HG03064 (cell line): Measurements from ENCODE around the gene SPP1.
"Not testable (repeated sequence)": the region's sequence is repeated elsewhere in the genome, so short reads cannot be mapped to it uniquely, and the experiment has no call there.

ENCODE experiments used
- ATAC-seq: cut with Tn5 transposase; IDR thresholded peaks from one replicate; pipeline ENCODE4 v1.9.1; 2021; ENCODE audit warnings: low read depth; ENCODE audit not compliant: unreplicated experiment

The SPP1 gene

GRCh38 chr4:87985097-87985886 is 9.8 kb downstream of the SPP1 start:
- ATAC-seq = peak; percentile 67

DNA sequence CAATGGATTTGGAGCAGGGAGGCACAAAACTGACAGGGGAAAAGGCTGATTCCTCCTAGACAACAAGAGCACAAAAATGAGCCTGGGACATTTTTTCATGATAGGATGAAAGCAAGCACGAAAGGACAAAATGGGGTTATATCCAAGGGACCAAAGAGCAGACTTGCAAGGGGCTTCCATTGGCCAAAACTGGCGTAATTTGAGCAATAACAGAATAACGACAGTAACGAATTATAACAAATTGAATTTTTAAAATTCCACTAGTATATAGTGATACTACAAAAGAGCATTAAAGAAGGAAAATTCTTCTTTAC is 10.3 kb downstream of the SPP1 start:
- ATAC-seq = no peak

DNA sequence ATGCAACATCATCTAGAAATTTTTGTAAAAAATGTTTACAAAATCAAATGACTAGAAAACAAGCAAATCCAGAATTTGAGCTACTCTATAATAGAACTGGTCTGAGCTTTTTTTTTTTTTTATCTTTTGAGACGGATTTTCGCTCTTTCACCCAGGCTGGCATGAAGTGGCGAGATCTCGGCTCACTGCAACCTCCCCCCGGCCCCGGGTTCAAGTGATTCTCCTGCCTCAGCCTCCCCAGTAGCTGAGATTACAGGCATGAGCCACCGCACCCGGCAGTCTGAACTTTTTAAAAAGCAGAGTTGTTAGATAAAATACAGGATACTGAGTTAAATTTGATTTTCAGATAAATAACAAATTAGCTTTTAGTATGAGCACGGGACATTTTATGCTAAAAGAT is 11.0 kb downstream of the SPP1 start:
- ATAC-seq = no peak

DNA sequence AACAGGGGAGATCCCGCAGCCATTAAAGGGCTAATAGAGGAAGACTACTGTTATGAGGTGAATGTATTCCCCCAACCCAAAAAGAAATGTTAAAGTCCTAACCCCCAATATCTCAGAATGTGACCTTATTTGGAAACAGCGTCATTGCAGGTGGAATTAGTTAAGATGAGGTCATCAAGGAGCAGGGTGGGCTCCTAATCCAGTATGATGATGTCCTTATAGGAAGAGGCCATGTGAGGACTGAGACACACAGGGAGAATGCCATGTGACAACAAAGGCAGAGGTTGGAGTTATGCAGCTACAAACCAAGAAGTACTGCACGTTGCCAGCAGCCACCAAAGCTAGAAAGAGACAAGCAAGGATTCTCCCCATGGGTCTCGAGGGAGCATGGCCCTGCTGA is 14.3 kb downstream of the SPP1 start:
- no peak for ATAC-seq

- no peak for ATAC-seq
These were observed 19.9 kb downstream of the SPP1 start for GRCh38 chr4:87995435-87995834.

DNA sequence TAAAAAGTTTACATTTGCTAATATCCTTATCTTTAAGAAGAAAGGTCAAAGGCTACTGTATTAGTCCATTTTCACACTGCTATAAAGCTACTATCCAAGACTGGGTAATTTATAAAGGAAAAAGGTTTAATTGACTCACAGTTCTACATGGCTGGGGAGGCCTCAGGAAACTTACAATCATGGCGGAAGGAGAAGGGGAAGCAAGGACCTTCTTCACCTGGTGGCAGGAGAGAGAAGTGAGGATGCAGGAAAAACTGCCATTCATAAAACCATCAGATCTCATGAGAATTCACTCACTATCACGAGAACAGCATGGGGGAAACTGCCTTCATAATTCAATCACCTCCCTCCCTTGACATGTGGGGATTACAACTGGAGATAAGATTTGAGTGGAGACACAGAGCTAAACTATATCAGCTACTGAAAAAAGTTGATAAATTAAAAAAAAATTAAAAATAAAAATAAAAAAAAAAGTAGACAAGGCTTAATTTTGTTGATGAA is 23.7 kb downstream of the SPP1 start:
- ATAC-seq = not testable (repeated sequence)

DNA sequence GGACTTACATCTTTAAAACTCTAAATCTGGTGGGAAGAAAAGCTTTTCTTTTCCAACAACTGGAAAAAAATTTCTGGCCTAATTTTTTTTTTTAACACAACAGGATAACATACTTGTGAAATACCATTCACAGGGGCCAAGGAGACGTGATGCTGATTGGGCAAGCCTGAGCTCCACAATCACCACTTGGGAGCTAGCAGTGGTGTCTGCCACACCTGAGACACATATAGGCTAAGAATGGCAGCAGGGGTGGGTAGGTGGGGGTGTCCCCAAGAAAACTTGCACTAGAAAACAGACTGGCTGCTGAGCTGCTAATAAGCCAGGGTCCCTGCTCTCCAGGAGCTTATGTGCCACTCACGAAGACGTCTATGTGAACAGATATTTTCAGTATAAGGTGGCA is 26.4 kb downstream of the SPP1 start:
- ATAC-seq = no peak

DNA sequence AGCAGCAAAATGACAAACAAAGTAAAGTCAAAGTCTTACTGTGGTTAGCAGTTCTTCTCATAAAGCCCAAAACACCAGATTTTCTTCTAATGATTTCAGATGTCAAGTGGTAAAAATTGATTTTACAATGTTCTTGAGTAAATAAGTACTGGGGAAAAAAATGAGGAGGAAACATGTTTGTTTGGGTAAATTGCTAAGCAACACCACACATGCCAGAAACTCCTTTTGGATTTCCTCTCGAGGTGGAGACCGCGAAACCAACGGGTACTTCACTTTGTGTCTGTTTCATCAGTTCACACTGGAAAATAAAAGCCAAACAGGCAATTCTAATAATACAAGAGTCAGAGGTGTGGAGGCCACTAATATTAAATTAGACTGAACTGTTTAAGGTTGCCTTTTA is 27.3 kb downstream of the SPP1 start:
- ATAC-seq = no peak

- no peak for ATAC-seq
These were observed 27.7 kb downstream of the SPP1 start for GRCh38 chr4:88003261-88003660.

DNA sequence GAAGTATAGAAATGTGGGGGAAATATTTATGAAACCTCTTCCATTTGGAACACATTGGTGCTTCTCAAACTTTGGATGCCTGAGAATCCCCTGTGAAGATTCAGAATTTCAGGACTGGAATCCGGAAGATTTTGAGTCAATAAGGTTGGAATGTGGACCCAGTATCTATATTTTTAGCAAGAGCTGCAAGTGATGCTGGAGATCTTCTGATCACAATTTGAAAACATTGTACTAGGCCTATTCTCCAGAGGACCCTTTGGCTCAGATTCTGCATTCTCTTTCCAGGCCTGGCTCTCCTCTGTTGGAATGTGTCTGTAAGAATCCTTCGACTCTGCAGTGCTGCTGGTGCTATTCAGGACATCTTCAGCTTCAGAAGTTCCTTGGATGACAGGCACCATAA is 29.6 kb downstream of the SPP1 start:
- no peak for ATAC-seq

DNA sequence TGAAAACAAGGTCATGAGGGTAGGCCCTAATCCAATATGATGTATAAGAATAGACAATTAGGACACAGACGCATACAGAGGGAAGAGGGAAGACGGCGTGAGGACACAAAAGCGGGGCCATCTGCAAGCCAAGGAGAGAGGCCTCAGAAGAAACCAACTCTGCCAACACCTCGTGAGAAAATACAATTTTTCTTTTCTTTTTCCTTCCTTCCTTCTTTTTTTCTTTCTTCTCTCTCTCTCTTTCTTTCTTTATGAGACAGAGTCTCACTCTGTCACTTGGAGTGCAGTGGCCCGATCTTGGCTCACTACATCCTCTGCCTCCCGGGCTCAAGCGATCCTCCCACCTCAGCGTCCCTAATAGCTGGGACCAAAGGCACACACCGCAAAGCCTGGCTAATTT is 30.4 kb downstream of the SPP1 start:
- ATAC-seq = no peak

- no peak for ATAC-seq
These were observed 31.4 kb downstream of the SPP1 start for GRCh38 chr4:88006956-88007303.

GRCh38 chr4:88007304-88008121 is 32.0 kb downstream of the SPP1 start, which contains the start of gene PKD2:
PKD2 (plus strand) TSS chr4:88007635; CDS start chr4:88007734, 99 bp downstream.
- ATAC-seq = peak; percentile 92

DNA sequence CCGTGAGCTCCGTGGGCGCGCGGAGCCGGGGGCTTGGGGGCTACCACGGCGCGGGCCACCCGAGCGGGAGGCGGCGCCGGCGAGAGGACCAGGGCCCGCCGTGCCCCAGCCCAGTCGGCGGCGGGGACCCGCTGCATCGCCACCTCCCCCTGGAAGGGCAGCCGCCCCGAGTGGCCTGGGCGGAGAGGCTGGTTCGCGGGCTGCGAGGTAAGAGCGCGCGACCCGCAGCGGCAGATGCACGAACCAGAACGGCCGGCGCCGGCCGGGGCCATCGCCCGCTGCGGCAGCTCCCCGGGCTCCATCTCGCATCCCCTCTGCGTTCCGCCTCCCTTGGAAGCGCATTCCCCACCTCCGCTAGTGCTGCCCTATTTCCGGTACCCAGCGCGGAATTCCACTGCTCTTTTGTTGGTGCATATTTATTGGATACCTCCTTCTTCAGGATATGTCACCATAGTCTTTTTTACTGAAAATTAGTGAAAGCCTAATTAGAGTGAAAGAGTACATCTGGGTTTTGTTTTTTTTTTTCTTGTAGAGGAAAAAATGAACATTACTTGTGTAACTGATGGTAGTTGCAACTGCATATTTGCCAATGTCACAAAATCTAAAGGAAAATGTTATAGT is 32.7 kb downstream of the SPP1 start:
- peak; percentile 36 for ATAC-seq

DNA sequence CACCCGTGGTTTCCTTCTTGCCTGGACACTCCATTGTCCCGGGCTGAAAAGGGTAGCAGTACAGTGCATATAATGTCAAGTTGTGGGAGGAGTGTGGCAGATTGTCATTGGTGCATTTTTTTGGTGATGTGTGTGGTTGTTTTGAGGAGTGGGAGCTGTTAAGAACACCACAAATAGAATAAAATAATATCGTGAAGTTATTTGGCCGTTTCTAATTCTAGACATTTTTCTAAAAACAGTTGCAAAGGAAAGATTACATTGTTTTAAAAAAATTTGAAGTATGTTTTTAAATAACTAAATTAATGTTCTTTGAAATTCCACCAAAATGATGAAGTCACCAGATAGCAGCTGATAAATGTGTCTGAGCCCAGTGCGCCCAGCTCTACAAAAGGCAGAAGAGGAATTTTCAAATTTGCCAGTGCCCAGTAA is 33.2 kb downstream of the SPP1 start:
- ATAC-seq = no peak

DNA sequence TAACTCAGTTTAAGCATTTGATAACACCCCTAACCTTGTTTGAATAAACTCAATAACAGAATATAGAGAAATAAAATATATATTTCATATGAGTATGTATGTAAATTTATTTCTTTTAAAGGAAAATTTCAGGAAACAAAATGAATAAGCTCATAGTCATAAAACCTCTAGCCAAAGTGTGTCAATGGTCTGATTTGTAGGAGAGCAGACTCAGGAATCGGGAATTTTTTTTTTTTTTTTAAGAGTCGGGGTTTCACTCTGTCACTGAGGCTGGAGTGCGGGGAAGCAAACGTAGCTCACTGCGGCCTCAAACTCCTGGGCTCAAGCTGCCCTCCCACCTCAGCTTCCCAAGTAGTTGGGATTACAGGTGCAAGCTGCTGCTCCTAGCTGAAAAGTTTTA is 34.4 kb downstream of the SPP1 start:
- ATAC-seq = no peak

GRCh38 chr4:88010966-88011365 is 35.5 kb downstream of the SPP1 start:
- ATAC-seq = no peak

- ATAC-seq = peak; percentile 36
These were observed 37.1 kb downstream of the SPP1 start for GRCh38 chr4:88012647-88013046.

DNA sequence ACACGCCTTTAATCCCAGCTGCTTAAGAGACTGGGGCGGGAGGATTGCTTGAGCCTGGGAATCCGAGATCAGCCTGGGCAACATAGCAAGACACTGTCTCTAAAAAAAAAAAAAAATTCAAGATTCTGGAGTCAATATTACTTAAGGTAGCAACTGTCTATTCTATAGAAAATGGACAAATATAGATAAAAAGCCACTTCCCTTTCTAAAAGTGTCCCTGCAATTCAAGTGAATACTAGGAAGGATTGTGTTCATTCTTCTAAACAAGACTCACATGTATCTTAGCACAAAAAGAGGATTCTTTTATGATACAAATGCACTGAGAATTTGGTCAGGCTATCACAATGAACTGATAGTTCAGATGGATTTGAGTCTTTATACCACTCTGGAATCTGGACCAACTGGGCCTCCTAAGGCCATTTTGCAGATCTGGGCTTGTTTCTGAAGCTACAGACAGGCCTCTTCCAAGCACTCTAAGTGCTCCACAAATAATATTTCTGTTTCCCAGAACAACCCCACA is 38.9 kb downstream of the SPP1 start:
- no peak for ATAC-seq

DNA sequence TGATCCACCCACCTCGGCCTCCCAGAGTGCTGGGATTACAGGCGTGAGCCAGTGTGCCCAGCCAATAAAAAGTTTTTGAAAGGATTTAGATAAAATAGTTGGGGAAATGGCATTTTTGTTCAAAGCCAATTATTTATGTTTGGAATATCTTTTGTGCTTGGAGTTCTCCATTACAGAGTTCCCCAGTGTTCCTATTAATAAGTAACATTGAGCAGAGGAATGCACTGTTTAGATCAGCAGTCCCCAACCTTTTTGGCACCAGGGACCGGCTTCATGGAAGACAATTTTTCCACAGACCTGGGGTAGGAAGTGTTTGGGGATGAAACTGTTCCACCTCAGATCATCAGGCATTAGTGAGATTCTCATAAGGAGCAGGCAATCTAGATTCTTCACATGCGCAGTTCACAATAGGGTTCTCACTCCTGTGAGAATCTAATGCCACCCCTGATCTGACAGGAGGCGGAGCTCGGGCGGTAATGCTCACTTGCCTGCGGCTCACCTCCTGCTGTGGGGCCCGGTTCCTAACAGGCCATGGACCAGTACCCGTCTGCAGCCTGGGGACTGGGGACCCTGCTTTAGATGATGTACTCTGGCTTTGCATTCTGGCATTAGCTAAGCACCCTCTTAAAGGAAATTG is 40.3 kb downstream of the SPP1 start:
- no peak for ATAC-seq
